Right atrium auricular region (tissue), 2 donors: ENCODE results near the gene ROPN1L. TPM values are rescaled to one million over a fixed set of nuclear protein-coding genes. Genes with fewer than 3 reads are reported as not detected.
"Not testable (repeated sequence)": the region's sequence is repeated elsewhere in the genome, so short reads cannot be mapped to it uniquely, and the experiment has no call there.

Source experiments
- DNase-seq: peaks from one replicate; pipeline ENCODE4 v3.0.0-alpha.2; 2019; ENCODE audit warnings: low spot score
- H3K27ac ChIP-seq, 2 donors: fragments of 200-600 bp; sonication (generic); 1 replicate in 1 of 2; 2 replicates in 1 of 2; pipeline ENCODE4 v1.5.1; 2016 to 2019
- H3K27me3 ChIP-seq, 2 donors: fragments of 200-600 bp; sonication (generic); one replicate each; pipeline versions ENCODE4 v1.5.1 to v1.6.0; 2017 to 2019
- H3K36me3 ChIP-seq: fragments of 200-600 bp; sonication (generic); one replicate; pipeline ENCODE4 v1.5.1; 2016
- H3K4me1 ChIP-seq, 2 donors: fragments of 200-600 bp; sonication (generic); one replicate each; pipeline versions ENCODE4 v1.5.1 to v1.6.0; 2017 to 2019
- H3K4me3 ChIP-seq, 2 donors: fragments of 200-600 bp; sonication (generic); 1 replicate in 1 of 2; 2 replicates in 1 of 2; pipeline ENCODE4 v1.5.1; 2017 to 2019; ENCODE audit warnings: mild to moderate bottlenecking in 1 of 2, moderate library complexity in 1 of 2
- H3K9me3 ChIP-seq, 2 donors: fragments of 200-600 bp; sonication (generic); one replicate each; pipeline ENCODE4 v1.5.1; 2019
- total RNA-seq, 2 donors: library from RNA; depleted of rRNA; stranded (reverse); fragments of >200 nt; gene quantifications; one replicate each; pipeline ENCODE4 v1.1.0, GENCODE V29; 2016
- TF ChIP-seq, protein P1 (sequence below), 2 donors: fragments of 200-600 bp; sonication (generic); IDR thresholded peaks; one replicate each; pipeline ENCODE4 v1.5.1; 2019; ENCODE audit warnings: antibody characterized with exemption in 2 of 2

Gene ROPN1L
- total RNA-seq, 2 donors from 2014 or later = 2.2 TPM; not detected in 1

DNA sequence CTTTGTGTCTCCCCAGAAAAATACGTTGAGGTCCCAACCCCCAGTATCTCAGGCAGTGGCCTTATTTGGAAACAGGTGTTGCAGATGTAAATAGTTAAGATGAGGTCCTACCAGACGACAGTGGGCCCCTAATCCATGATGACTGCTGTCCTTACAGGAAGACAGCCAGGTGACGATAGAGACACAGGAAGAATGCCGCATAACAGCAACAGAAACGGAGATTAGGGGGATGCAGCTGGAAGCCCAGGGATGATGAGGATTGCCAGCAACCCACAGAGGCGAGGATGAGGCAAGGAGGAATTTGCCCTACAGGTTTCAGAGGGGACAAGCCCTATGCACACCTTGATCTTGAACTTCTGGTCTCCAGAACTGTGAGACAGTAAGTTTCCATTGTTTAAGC is 46.5 kb downstream of the ROPN1L start:
- no peak overlapping the region for H3K4me3 ChIP-seq
- H3K4me1 ChIP-seq = peaks cover 0 to 31% of the 10 kb centered on the region in 2 donors
- no peak overlapping the region for H3K27ac ChIP-seq
- TF ChIP-seq, protein P1, sequence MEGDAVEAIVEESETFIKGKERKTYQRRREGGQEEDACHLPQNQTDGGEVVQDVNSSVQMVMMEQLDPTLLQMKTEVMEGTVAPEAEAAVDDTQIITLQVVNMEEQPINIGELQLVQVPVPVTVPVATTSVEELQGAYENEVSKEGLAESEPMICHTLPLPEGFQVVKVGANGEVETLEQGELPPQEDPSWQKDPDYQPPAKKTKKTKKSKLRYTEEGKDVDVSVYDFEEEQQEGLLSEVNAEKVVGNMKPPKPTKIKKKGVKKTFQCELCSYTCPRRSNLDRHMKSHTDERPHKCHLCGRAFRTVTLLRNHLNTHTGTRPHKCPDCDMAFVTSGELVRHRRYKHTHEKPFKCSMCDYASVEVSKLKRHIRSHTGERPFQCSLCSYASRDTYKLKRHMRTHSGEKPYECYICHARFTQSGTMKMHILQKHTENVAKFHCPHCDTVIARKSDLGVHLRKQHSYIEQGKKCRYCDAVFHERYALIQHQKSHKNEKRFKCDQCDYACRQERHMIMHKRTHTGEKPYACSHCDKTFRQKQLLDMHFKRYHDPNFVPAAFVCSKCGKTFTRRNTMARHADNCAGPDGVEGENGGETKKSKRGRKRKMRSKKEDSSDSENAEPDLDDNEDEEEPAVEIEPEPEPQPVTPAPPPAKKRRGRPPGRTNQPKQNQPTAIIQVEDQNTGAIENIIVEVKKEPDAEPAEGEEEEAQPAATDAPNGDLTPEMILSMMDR (IDR thresholded peaks at IDR 0.05) = no peak
- DNase-seq = no peak
- no peaks in the 10 kb centered on the region for H3K9me3 ChIP-seq
- no peaks in the 10 kb centered on the region for H3K27me3 ChIP-seq
- H3K36me3 ChIP-seq = no peaks in the 10 kb centered on the region

DNA sequence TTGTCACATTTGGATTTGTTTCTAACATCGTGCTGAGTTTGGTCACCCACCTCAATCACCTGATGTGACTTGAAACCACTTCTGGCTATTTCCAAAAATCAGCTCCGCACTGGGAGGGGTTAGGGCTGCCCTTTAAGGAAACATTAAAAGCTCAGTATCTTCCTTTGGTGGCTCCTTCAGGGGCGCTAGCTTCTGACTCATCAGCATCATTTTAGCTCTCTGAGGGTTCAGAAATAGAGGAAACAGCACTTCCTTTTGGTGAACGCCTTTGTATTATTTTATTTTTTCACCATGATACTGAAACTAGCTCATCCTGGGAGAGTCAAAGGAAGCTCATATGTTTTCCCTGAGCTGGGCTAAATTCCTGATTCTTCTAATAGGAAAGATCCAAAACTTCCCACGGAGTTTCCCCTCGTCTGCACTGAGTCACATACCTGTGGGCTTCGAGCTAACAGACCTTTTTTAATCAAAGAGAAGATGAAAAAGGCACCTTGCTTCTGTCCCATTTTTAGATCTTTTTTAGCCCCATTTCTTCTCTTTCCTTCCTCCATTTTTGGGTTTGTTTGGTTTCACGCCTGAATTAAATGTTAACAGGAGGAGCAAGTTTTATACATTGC is 48.2 kb downstream of the ROPN1L start:
- Histone ChIP-seq H3K9me3 (peaks cover 0 to 10% of the 10 kb centered on the region in 2 donors), H3K27me3 (no peaks in the 10 kb centered on the region), H3K36me3 (no peaks in the 10 kb centered on the region), H3K4me1 (peaks cover 0 to 27% of the 10 kb centered on the region in 2 donors), H3K27ac (no peak overlapping the region), H3K4me3 (no peak overlapping the region)
- DNase-seq = no peak
- TF ChIP-seq, protein P1 (IDR thresholded peaks at IDR 0.05) = no peak

DNA sequence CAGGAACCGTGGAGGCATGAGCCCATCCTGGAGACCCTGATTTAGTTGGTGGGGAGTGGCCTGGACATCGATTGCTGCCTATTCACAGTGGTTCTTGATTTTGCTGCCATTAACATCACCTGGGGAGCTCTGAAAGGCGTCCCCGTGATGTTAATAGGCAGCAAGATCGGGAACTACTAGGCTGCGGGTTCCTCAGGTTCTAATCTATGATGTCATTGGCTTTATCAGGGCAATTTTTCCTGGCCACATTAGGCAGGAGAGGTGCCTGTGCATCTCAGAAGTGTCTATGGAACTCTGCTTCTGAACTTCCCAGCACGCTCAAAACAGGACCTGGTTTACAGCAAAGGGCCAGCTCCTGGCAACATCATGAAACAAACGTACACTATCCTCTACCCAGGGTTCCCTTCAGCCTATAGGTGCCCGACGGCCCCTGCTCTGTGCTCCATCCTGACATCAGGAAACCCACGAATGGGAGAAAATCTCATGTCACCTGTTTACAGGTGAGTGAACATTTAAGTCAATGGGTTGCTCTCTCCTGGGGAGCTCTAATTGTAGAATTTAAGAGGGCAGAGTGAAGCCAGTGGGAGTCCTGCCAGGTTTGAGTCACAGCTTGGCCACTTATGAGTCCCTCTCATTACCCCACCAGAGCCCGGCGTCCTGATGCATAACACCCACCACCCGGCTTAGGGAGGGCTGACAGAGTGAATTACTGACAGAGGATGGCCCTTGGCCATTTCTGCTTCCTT is 49.4 kb downstream of the ROPN1L start:
- no peak overlapping the region for H3K27ac ChIP-seq
- DNase-seq = no peak

DNA sequence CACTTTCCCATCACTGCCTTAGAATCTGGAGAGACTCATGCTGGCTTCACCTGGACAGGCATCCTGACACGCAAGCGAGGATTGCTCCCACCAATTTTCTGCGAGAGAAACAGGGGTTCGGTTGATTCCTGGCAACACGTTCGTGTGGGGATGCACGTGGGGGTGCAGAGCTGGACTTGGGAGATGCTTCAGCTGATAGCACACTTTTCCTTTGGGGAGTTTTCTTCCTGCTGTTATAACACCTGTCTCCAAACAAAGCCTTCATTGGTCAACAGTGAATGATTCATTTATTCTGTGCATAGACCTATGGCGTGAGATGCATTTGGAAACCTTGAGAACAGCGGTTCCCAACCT is 50.0 kb downstream of the ROPN1L start:
- no peak for DNase-seq
- TF ChIP-seq, protein P1 (IDR thresholded peaks at IDR 0.05) = no peak
- Histone ChIP-seq H3K4me1 (peaks cover 0 to 15% of the 10 kb centered on the region in 2 donors), H3K9me3 (peaks cover 0 to 13% of the 10 kb centered on the region in 2 donors), H3K4me3 (no peak overlapping the region), H3K36me3 (no peaks in the 10 kb centered on the region), H3K27ac (no peak overlapping the region), H3K27me3 (no peaks in the 10 kb centered on the region)

More for the DNA sequence above, 49.4 kb downstream of the ROPN1L start:
- H3K9me3 ChIP-seq = peaks cover 0 to 13% of the 10 kb centered on the region in 2 donors
- H3K4me1 ChIP-seq = peaks cover 0 to 16% of the 10 kb centered on the region in 2 donors
- no peaks in the 10 kb centered on the region for H3K36me3 ChIP-seq
- H3K27me3 ChIP-seq = no peaks in the 10 kb centered on the region
- no peak overlapping the region for H3K4me3 ChIP-seq
- TF ChIP-seq, protein P1 (IDR thresholded peaks at IDR 0.05) = no peak

DNA sequence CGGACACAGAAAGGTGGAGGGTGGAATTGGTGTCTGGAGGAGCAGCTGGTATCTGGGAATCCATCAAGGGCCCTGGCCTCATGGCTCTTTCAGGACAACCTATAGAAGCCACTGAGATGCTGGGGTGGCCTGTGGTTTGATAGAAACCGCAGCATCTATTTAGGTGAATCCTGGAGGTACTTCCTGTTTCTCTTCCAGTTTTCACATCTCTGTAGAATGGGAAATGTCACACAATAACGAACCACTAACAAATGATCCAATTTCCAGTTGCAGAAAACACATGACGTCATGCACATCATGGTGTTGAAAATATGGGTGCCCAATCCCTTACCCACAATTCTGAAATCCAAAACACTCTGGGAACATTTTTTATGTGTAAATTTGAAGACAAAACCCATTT is 52.2 kb downstream of the ROPN1L start:
- Histone ChIP-seq H3K4me3 (no peak overlapping the region), H3K27me3 (no peaks in the 10 kb centered on the region)

DNA sequence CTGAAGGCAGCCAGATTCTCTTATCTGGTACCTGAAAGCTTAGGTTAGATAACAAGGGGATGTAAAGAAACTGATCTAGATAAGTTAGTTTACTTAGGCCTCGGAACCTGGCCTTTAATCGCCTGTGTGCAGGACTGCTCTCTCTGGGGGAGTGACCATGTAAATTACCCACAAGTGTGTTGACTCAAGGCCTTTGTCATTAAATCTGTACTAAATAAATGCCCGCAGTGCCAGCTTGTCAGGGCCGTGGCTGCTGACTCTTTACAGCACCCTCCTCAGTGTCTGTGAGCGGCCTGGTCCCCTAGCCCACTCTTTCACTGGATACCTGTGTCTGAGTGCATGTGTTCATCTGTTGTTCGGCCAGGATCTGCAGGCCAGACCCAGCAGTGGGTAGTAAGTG is 52.8 kb downstream of the ROPN1L start:
- Histone ChIP-seq H3K4me1 (peaks cover 0 to 10% of the 10 kb centered on the region in 2 donors), H3K9me3 (peaks cover 0 to 13% of the 10 kb centered on the region in 2 donors)
- not testable (repeated sequence) for H3K36me3 ChIP-seq, H3K4me3 ChIP-seq, H3K27ac ChIP-seq, H3K27me3 ChIP-seq, DNase-seq

More for the DNA sequence above, 52.2 kb downstream of the ROPN1L start:
- Histone ChIP-seq H3K36me3 (no peaks in the 10 kb centered on the region), H3K9me3 (peaks cover 0 to 13% of the 10 kb centered on the region in 2 donors), H3K27ac (no peak overlapping the region), H3K4me1 (peaks cover 0 to 15% of the 10 kb centered on the region in 2 donors)
- DNase-seq = no peak
- TF ChIP-seq, protein P1 (IDR thresholded peaks at IDR 0.05) = no peak
